ENCODE data around the gene RRP1B. TPM values are rescaled to one million over a fixed set of nuclear protein-coding genes. Genes with fewer than 3 reads are reported as not detected.
A peak's percentile ranks its signal among the peaks of the same experiment; 100 is the strongest.
"Not testable (repeated sequence)": the region's sequence is repeated elsewhere in the genome, so short reads cannot be mapped to it uniquely, and the experiment has no call there.

Gene RRP1B
- total and polyA plus RNA-seq, 8 donors, result 16.0 to 33.3 (median 28.2) TPM

DNA sequence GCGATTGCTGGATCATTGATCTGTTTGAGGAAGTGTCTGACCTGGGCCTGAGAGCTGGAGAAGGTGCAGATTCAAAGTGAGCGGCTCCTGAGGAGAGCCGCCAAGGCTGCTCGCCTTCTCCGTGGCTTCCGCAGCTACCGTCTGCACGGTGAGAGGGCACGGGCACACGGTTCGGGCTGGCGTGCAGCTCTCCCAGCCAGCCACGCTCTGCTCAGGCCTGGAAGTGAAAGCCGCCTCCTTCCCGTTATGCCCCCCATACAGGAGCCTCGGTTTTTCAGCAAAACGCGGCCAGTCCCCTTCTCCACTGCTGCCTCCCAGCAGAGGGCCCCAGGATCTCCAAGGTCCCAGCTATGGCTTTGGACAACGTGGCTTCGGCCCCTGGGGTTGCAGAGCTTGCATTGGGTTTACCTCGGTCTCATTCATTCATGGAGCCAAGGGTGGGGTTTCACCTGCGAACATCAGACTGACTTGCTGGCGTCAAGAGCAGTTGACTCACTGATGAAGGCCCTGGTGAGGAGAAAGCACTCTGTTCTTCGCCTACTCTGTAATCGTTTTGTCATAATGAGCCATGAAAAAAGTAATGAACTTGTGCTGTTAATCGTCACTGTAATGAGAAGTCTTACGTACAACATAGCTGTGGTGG lies 35.2 kb downstream of the RRP1B start:
- TF ChIP-seq, protein P1, sequence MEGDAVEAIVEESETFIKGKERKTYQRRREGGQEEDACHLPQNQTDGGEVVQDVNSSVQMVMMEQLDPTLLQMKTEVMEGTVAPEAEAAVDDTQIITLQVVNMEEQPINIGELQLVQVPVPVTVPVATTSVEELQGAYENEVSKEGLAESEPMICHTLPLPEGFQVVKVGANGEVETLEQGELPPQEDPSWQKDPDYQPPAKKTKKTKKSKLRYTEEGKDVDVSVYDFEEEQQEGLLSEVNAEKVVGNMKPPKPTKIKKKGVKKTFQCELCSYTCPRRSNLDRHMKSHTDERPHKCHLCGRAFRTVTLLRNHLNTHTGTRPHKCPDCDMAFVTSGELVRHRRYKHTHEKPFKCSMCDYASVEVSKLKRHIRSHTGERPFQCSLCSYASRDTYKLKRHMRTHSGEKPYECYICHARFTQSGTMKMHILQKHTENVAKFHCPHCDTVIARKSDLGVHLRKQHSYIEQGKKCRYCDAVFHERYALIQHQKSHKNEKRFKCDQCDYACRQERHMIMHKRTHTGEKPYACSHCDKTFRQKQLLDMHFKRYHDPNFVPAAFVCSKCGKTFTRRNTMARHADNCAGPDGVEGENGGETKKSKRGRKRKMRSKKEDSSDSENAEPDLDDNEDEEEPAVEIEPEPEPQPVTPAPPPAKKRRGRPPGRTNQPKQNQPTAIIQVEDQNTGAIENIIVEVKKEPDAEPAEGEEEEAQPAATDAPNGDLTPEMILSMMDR (IDR thresholded peaks at IDR 0.05), result no peak
- ATAC-seq, result no peak
- H3K4me3 ChIP-seq, result no peak overlapping the region
- H3K4me1 ChIP-seq, result no peaks in the 10 kb centered on the region
- H3K9me3 ChIP-seq, result no peaks in the 10 kb centered on the region
- H3K27me3 ChIP-seq, result no peaks in the 10 kb centered on the region
- H3K36me3 ChIP-seq, result peaks cover 0 to 67% of the 10 kb centered on the region in 2 donors
- intact Hi-C loops (cut with DNase I), result no loop called here
- H3K27ac ChIP-seq, result no peak overlapping the region
- DNase-seq, result no peak

DNA sequence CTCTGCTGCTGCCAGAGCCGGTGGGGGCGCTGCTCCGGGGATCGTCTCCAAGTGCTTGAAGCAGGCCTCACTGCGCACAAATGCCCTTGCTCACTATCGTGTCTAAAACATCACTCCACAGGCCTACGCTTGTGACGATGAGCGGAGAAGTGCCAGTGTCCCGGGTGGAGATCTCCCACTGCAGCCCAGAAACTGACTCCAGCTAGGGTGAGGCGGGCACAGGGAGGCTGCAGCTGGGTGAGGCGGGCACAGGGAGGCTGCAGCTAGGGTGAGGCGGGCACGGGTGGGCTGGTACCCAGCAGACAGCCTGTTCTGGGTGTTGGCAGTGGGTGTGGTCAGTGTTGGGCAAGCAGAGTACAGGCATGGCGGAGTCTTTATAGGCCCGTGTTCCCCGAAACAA lies 36.9 kb downstream of the RRP1B start:
- H3K36me3 ChIP-seq, result peaks cover 0 to 51% of the 10 kb centered on the region in 2 donors
- intact Hi-C loops (cut with DNase I), result no loop called here
- DNase-seq, result no peak
- no peaks in the 10 kb centered on the region for H3K4me1 ChIP-seq
- TF ChIP-seq, protein P1 (IDR thresholded peaks at IDR 0.05), result no peak
- no peaks in the 10 kb centered on the region for H3K27me3 ChIP-seq
- ATAC-seq, result no peak
- no peaks in the 10 kb centered on the region for H3K9me3 ChIP-seq
- no peak overlapping the region for H3K4me3 ChIP-seq
- H3K27ac ChIP-seq, result no peak overlapping the region

DNA sequence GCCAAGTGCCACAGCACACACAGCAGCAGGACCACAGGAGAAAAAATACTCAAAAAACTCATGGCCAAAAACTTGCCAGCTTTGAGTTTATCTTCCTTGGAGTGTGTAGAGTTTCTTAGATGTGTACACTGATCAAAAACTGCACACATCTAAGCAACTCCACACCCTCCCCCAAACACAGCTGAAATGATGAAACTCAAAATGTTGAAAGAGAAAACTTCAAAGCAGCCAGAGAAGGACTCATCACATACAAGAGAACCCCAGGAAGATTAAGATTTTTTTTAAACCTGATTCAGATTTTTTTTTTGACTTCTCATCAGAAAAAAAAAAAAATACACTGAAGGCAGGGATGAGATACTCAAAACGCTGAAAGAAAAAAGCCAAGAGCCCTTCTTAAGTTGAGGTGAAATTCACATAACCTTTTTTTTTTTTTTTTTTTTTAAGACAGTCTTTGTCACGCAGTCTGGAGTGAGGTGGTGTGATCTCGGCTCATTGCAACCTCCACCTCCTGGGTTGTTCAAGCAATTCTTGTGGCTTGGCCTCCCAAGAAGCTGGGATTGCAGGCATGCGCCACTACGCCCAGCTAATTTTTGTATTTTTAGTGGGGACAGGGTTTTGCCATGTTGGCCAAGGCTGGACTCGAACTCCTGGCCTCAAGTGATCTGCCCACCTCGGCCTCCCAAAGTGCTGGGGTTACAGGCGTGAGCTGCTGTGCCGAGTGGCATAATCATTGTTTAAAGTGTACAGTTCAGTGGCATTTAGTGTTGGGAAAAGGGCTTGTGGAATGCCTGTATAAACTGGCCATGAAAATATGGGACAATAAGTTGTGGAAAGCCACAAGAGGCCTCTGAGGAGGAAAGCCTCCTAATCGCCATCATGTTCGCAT lies 38.6 kb downstream of the RRP1B start:
- Histone ChIP-seq H3K4me1 (peaks cover 0 to 9% of the 10 kb centered on the region in 2 donors), H3K4me3 (no peak overlapping the region), H3K27me3 (peaks cover 0 to 8% of the 10 kb centered on the region in 2 donors), H3K27ac (no peak overlapping the region), H3K36me3 (peaks cover 0 to 33% of the 10 kb centered on the region in 2 donors), H3K9me3 (no peaks in the 10 kb centered on the region)
- ATAC-seq (no peak), DNase-seq (no peak)
- intact Hi-C loops (cut with DNase I), result no loop called here
- TF ChIP-seq, protein P1 (IDR thresholded peaks at IDR 0.05), result no peak

DNA sequence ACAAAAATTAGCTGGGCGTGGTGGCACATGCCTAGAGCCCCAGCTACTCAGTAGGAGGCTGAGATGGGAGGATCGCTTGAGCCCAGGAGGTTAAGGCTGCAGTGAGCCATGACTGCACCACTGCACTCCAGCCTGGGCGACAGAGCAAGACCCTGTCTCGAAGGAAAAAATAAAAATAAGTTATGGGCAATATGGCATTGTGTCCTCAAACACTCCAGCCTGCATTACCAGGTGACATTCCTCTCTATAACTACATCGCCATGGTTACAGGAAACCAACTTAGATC lies 40.1 kb downstream of the RRP1B start:
- H3K4me3 ChIP-seq; ATAC-seq; H3K9me3 ChIP-seq; H3K27me3 ChIP-seq; H3K27ac ChIP-seq; intact Hi-C loops (cut with DNase I): not testable (repeated sequence)
- DNase-seq, result peak in 1 of 4 donors; percentile 12
- peaks cover 0 to 18% of the 10 kb centered on the region in 2 donors for H3K36me3 ChIP-seq
- H3K4me1 ChIP-seq, result peaks cover 0 to 14% of the 10 kb centered on the region in 2 donors

DNA sequence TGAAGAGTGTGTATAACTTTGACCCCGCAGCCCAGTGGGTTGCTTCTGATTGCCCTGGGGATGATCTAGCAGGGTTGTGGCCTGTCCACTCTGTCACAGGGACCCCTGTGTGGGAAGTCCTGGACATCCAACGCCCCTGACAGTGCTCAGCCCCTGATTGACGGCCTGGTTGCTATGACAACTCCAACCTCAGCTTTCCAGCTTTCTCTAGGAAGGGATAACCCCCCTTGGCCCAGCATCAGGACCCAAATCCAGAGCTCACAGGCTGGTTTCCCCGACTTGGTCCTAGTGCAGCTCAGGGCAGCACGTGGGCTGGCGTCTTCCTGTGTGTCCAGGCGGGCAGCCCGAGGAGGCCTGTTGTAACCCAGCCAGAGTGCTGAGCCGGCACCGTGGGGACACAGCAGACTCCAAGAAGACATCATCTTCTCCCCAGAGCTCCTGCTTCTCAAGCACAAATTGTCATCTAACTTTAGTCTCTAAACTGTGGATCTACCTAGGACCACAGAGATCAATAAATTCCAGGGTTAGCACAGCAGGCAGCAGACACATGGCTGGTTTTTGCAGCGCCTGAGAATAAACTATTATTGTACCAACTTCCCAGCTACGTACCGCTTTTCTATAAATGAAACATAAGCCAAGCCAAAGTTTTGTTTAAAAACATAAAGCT lies 40.7 kb downstream of the RRP1B start:
- ATAC-seq, result no peak
- intact Hi-C loops (cut with DNase I), result no loop called here

More for the DNA sequence above, 40.7 kb downstream of the RRP1B start:
- no peak overlapping the region for H3K27ac ChIP-seq
- TF ChIP-seq, protein P1 (IDR thresholded peaks at IDR 0.05), result no peak
- peaks cover 0 to 14% of the 10 kb centered on the region in 2 donors for H3K4me1 ChIP-seq
- DNase-seq, result peak in 1 of 4 donors; percentile 73
- peaks cover 0 to 13% of the 10 kb centered on the region in 2 donors for H3K36me3 ChIP-seq
- no peaks in the 10 kb centered on the region for H3K9me3 ChIP-seq
- no peak overlapping the region for H3K4me3 ChIP-seq
- H3K27me3 ChIP-seq, result peaks cover 0 to 8% of the 10 kb centered on the region in 2 donors

Measured in left lung (tissue), 10 donors.